ENCODE measurements around the gene PARD3B. TPM values are rescaled to one million over a fixed set of nuclear protein-coding genes. Genes with fewer than 3 reads are reported as not detected.

The PARD3B gene
- total RNA-seq, 4 donors from 2014 or later: 32.6 to 65.7 (median 38.6) TPM

DNA sequence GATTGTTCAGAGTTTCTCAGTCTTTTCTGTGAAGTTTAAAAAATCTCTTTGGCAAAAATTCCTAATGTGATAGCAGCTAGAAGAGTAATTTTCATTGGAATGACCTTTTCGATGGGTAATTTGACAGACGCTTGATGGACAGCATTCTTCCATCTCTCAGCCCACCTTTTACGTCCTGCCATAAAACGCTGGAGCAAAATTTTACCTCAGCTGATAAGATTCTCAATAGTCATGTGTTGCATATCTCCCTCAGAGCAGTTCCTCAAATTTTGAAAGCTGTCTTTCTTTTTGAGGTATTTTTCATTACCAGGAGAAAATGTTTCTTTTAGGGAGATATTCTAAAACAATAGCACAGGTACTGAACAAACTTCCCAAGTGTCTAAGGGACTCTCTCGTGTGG, 441.4 kb downstream of the PARD3B start:
- WGBS, 2 donors (ENCODE audit: low coverage in 1 of 2): 83% methylated on average over 5 of the region's 5 CpGs
- no peaks in the 10 kb centered on the region for H3K36me3 ChIP-seq
- TF ChIP-seq POLR2AphosphoS5 (IDR thresholded peaks at IDR 0.05): no peak
- TF ChIP-seq, protein P1, sequence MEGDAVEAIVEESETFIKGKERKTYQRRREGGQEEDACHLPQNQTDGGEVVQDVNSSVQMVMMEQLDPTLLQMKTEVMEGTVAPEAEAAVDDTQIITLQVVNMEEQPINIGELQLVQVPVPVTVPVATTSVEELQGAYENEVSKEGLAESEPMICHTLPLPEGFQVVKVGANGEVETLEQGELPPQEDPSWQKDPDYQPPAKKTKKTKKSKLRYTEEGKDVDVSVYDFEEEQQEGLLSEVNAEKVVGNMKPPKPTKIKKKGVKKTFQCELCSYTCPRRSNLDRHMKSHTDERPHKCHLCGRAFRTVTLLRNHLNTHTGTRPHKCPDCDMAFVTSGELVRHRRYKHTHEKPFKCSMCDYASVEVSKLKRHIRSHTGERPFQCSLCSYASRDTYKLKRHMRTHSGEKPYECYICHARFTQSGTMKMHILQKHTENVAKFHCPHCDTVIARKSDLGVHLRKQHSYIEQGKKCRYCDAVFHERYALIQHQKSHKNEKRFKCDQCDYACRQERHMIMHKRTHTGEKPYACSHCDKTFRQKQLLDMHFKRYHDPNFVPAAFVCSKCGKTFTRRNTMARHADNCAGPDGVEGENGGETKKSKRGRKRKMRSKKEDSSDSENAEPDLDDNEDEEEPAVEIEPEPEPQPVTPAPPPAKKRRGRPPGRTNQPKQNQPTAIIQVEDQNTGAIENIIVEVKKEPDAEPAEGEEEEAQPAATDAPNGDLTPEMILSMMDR (IDR thresholded peaks at IDR 0.05): no peak
- TF ChIP-seq POLR2A (IDR thresholded peaks at IDR 0.05): no peak
- TF ChIP-seq EP300 (IDR thresholded peaks at IDR 0.05; ENCODE audit: low read depth): no peak
- DNase-seq: no peak
- no peaks in the 10 kb centered on the region for H3K27me3 ChIP-seq
- H3K27ac ChIP-seq: no peak overlapping the region
- no peak overlapping the region for H3K4me3 ChIP-seq
- intact Hi-C loops (cut with DNase I; ENCODE audit: low total_unique reads) (no loop called here), in situ Hi-C loops (cut with MboI; ENCODE audit: low pct_ligation_motif_present in 1 of 4, low pct_unique_long_range_greater_than_20kb in 1 of 4, low sequenced_read_pairs in 3 of 4) (no loop called here)
- peaks cover 0 to 5% (median 0%) of the 10 kb centered on the region in 4 donors for H3K4me1 ChIP-seq
- H3K9me3 ChIP-seq: no peaks in the 10 kb centered on the region

DNA sequence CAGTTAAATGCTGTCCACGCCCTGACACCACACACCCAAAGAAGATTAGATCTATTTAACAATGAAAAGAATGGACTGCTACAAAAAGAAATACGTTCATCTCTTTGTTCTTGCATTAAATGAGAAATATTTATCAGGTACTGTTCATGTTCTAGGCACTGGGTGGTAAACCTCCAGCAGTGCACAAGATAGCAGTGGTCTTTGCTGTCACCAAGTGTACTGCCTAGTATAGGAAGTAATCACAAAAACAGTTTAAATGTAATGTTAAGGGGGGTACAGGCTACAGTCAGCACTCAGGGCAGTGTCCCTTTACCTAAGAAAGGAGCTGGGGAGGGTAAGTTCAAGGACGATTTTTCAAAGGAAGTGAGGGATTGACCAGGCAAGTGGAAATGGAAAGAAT, 443.6 kb downstream of the PARD3B start:
- in situ Hi-C loops (cut with MboI; ENCODE audit: low pct_ligation_motif_present in 1 of 4, low pct_unique_long_range_greater_than_20kb in 1 of 4, low sequenced_read_pairs in 3 of 4) (no loop called here), intact Hi-C loops (cut with DNase I; ENCODE audit: low total_unique reads) (no loop called here)
- H3K4me3 ChIP-seq: no peak overlapping the region
- no peak for TF ChIP-seq EP300 (IDR thresholded peaks at IDR 0.05; ENCODE audit: low read depth)
- TF ChIP-seq, protein P1 (IDR thresholded peaks at IDR 0.05): no peak
- no peaks in the 10 kb centered on the region for H3K36me3 ChIP-seq
- DNase-seq: no peak
- H3K27me3 ChIP-seq: no peaks in the 10 kb centered on the region
- no peaks in the 10 kb centered on the region for H3K9me3 ChIP-seq
- no peaks in the 10 kb centered on the region for H3K4me1 ChIP-seq
- no peak overlapping the region for H3K27ac ChIP-seq
- WGBS, 2 donors (ENCODE audit: low coverage in 1 of 2): 68 to 74% methylated on average over 2 to 3 of the region's 3 CpGs

DNA sequence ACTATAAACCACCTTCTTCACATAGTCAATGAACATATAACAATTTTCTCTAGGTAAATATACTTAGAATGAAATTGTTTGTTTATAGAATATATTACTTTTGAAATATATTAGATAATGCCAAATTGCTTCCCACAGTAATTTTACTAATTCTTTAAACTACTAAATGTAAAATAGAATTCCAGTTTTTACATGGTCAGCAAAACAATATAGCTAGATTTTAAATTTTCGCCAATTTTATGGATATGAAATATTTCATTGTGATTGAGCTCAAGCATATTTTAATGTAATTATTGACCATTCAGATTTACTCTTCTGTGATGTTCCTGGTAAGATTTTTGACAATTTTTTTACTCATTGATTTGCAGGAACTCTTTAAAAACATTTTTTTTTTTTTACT, 444.6 kb downstream of the PARD3B start:
- no peak overlapping the region for H3K4me3 ChIP-seq
- intact Hi-C loops (cut with DNase I; ENCODE audit: low total_unique reads): no loop called here
- H3K27me3 ChIP-seq: no peaks in the 10 kb centered on the region
- WGBS, 2 donors (ENCODE audit: low coverage in 1 of 2): 95 to 96% methylated on average over 1 of the region's 1 CpG
- no peaks in the 10 kb centered on the region for H3K4me1 ChIP-seq
- H3K36me3 ChIP-seq: no peaks in the 10 kb centered on the region
- no peak for DNase-seq
- in situ Hi-C loops (cut with MboI; ENCODE audit: low pct_ligation_motif_present in 1 of 4, low pct_unique_long_range_greater_than_20kb in 1 of 4, low sequenced_read_pairs in 3 of 4): no loop called here
- TF ChIP-seq EP300 (IDR thresholded peaks at IDR 0.05; ENCODE audit: low read depth): no peak
- TF ChIP-seq, protein P1 (IDR thresholded peaks at IDR 0.05): no peak
- no peak for TF ChIP-seq POLR2A (IDR thresholded peaks at IDR 0.05)
- TF ChIP-seq POLR2AphosphoS5 (IDR thresholded peaks at IDR 0.05): no peak
- H3K27ac ChIP-seq: no peak overlapping the region
- no peaks in the 10 kb centered on the region for H3K9me3 ChIP-seq

DNA sequence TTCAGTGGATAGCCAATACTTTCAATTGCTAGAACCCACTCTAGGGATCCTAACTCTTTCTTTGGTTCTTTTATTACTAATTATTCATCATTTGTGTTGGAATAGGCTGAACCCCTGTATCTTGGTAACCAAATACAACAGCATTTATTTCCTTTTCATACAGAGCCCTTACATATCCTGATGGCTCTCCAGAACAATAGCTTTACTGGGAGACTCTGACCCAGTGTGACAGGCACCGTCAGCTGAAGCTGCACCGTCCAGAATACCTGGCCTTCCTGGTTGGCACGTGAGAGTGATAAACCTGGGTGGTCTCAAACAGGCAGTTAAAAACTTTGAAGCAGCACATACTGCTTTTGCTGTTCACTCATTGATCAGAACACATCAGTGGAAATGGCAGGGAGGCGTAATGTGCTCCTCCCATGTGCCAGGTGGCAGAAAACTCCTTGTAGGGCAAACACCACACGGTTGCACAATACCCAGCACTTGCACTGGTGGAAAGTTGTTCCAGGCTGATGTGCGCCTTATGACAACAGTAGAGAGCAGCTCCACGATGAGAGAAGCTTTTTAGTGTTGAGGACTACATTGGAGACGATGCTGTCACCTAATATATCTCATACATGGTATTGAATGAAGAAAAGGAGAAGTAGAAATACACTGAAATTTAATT, 456.2 kb downstream of the PARD3B start:
- Histone ChIP-seq H3K27me3 (no peaks in the 10 kb centered on the region), H3K4me3 (no peak overlapping the region), H3K4me1 (no peaks in the 10 kb centered on the region), H3K36me3 (no peaks in the 10 kb centered on the region), H3K27ac (no peak overlapping the region), H3K9me3 (no peaks in the 10 kb centered on the region)
- DNase-seq: no peak
- WGBS, 2 donors (ENCODE audit: low coverage in 1 of 2): 84% methylated on average over 8 of the region's 8 CpGs
- in situ Hi-C loops (cut with MboI; ENCODE audit: low pct_ligation_motif_present in 1 of 4, low pct_unique_long_range_greater_than_20kb in 1 of 4, low sequenced_read_pairs in 3 of 4): no loop called here
- TF ChIP-seq EP300 (IDR thresholded peaks at IDR 0.05; ENCODE audit: low read depth) (no peak), POLR2A (IDR thresholded peaks at IDR 0.05) (no peak), POLR2AphosphoS5 (IDR thresholded peaks at IDR 0.05) (no peak)
- TF ChIP-seq, protein P1 (IDR thresholded peaks at IDR 0.05): no peak
- intact Hi-C loops (cut with DNase I; ENCODE audit: low total_unique reads): no loop called here

Data from transverse colon (tissue), 4 donors.